GM18907 (cell line): ENCODE measurements around the gene TOP2A.
A peak's percentile ranks its signal among the peaks of the same experiment; 100 is the strongest.

ENCODE experiments used
- ATAC-seq: cut with Tn5 transposase; IDR thresholded peaks from one replicate; pipeline ENCODE4 v1.9.1; 2021; ENCODE audit warnings: mild to moderate bottlenecking, moderate library complexity; ENCODE audit not compliant: unreplicated experiment

TOP2A gene

DNA sequence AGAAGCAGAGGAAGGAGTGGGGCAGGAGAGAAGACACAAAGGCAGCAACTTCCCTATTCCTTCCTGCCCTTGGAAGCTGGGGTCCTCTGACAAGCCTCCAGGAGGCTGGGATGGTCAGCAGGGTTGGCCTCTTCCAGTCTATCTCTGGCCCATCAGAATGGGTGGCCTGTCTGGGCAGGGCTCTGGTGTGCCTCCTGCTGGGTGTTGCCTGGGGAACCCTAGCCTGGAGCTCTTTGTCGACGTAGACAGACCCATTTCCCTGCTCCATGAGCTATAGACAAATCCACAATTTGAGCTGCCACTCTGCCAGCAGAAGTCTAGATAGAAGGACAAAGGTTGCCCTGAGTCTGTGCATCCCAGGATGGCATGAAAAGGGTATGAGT is 36.9 kb upstream of the TOP2A start:
- no peak for ATAC-seq

DNA sequence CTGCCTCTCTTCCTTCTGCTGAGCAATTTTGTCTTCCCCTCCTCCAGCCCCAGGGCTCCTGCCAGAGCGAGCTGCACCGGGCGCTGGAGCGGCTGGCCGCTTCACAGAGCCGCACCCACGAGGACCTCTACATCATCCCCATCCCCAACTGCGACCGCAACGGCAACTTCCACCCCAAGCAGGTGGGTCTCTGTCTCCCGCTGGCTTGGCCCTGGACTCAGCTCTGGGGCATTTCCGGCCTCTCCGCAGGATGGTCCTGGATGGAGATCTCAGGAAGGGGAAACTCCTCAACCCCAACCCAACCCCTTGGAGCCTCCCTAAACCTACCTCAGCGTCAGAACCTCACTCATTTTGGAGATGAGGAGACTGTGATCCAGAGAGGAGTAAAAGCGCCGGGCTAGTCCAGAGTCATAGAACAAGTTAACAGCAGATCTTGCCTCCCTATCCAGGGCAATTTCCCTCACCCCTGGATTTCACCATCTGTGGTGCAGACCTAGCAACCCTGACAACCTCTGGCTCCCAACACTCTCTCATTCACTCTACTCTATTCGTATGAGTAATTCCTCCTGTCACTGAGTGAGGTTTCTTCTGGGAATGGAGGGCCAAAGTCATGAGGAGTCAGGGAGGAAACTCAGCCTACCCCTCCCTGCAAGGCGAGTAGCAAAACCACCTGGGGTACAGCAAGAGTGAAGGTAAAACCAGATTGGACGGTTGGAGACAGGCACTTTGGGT is 36.4 kb upstream of the TOP2A start:
- ATAC-seq = no peak

DNA sequence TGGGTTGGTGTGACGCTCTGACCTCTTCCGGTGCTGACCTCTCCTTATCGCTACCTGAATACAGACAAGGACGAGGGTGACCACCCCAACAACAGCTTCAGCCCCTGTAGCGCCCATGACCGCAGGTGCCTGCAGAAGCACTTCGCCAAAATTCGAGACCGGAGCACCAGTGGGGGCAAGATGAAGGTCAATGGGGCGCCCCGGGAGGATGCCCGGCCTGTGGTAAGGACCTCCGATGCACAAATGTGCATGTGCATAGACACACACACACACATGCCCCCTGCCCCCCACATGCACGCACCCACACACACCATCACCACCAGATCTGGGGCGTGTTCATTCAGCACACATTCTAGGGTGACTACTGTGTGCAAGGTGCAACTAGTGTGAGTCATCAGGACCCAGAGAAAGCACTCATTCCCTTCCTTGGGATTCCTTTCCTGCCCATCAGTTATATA is 35.3 kb upstream of the TOP2A start:
- ATAC-seq = no peak

DNA sequence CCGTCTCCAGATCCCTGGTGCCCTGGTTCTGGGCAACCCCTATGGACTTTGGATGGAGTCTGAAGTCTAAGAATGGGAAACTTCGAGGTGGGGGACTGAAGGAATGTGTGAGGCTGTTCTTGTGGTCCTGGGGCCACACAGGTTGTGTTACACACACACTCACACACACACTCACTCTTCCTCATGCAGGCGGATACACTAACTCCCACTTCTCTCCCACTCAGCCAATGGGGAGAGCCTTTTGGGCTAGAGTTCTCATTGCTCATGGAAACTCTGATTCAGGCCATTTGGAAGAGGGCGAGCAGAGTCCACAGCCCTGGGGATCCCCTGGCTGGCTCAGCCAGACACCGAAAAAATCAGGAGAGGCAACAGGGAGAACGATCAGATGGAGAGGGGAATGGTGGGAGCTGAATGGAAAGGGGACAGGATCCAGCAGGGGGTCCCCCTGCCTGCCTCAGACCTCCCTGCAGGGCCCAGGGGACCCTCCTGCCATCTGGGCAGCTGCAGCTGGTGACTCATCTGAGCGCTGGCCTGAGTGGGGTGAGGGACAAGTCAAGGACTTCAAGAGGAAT is 34.6 kb upstream of the TOP2A start:
- ATAC-seq = no peak

DNA sequence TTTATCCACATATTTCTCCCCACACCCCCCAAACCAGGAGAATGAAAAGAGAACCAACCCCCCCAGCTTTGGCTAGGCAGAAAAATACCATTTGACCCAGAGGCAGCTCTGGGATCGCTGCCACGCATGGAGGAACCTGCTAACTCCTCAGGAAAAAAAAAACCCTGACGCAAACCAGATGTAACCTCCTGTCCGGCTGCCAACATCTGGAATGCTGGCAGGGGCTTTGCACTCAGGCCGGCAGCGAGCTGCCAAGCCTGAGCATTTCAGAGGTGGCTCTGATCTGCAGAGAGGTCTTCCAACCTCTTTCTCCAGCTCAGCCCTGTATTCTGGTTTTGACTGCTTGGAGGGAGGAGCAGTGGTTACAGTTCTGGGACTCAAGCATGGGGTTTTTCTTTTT is 33.7 kb upstream of the TOP2A start:
- ATAC-seq = no peak

DNA sequence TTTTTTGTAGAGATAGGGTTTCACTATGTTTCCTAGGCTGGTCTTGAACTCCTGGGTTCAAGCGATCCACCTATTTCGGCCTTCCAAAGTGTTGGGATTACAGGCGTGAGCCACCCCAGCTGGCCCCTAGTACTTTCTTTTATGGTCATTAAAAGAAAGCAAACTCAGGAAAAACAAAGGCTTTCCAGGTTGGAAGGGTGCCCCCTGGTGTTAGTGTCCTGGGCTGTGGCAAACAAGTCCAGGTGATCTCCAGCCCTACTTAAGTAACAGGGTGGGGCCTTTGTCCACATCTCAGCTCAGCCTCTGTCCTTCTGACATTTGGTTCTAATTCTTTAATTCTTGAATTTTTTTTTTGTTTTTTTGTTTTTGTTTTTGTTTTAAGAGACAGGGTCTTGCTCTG is 32.5 kb upstream of the TOP2A start:
- ATAC-seq = no peak

DNA sequence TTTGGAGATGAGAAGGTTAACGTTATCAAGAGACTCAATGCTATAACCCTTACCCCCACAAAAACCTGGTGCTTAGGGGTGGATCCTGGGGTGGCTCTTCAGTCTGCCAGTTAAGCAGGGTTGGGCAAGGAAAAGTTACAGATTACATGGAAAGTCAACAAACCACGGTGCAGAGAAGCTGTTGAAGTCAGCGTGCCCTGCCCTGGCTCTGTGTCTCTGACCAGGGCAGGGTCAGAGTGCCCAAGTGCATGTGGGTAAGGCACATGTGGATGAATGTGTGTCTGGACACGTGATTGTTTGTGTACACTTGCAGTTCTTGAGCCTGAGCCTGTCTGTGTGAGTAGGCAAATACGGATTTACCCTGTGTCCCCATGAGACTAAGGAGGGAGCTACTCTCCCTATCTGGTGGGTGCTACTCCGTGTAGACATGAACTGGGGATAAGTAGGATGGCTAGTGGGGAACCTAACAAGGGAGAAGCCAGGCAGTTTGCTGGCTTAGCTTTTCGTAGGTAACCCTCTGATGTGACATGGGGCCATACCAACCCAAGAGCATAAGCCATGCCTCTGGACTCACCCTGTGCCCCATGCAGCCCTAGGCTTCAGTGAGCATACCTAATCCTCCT is 31.1 kb upstream of the TOP2A start:
- no peak for ATAC-seq

DNA sequence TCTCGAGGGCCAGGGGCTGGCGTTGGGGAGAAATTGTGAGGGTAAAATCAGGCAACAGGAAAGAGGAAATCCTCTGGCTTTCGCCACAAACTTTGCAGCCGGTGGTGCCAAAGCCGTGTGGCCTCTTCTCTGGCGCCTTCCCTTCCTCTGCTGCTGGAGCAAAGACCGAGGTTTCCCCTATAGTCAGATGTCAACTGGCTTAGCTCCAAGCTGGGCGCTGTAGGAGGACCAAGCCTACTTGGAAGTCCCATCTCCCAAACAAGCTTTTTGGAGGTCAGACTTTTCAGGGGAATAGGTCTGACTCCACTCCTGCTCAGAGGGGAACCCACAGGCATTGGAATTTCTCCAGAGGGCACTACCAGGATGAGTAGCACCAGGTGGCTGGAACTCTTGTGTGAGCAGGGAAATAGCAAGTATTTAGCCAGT is 30.5 kb upstream of the TOP2A start:
- no peak for ATAC-seq

DNA sequence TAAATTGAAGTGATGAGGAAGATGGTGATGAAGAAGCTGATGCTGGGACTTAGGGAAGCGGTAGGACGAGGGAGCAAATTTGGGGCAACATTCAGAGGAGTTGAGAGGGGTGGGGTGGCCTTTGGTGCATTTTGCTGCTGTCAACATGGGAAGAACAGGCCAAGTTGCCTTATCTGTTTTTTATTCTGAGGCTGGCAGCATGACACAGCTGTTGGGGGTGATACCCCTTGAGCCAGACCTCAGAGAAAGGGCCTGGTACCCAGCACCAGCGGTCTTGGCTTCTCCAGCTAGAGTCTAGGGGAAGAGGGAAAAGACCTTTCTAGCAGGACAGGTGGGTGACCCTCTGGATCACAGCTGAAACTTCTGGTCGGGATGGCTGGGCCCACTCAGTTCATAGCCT is 30.1 kb upstream of the TOP2A start:
- ATAC-seq = no peak

DNA sequence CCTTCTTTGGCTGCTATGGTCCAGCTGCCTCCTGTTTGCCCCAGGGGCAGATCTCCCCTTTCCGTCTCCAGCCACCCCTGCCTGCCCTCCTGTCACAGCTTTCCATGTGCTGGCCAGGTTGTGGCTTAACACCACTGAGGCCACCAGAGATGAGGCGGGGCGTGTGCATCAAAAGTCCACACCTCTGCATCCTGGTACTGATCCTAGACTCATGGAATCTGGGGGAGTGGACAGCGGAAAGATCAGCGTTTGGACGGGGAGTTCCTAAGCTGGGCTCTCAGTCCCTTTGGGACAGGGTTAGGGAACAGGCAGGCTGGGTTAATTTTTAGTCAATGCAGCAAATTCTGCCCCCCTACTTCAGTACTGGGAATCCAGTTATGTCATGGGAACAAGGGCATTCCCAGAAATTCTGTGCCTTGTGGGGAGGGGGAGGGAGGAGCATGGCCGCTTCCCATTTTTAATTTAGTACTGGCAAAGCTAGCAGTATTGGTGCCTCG is 29.5 kb upstream of the TOP2A start:
- no peak for ATAC-seq

DNA sequence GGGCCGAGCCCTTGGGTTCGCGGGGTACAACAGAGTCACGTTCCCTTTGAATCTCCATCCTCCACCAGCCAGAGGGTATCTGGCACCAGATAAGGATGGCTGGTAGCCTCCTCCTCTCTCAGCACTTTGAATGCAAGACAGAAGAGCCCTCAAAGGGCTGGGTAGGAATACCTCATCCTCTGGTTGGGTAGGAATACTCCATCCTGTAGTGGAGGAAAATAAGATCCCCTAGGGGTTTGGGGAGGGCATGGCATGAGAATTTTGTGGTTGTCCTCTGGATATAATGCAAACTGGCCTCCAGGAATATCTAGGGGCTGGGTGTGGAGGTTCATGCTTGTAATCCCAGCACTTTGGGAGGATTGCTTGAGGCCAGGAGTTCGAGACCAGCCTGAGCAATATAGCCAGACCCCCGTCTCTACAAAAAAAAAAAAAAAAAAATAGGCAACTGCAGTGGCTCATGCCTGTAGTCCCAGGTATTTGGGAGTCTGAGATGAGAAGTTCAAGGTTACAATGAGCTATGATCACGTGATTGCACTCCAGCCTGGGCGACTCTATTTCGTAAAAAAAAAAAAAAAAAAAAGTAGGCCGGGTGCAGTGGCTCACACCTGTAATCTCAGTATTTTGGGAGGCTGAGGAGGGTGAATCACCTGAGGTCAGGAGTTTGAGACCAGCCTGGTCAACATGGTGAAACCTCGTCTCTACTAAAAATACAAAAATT is 28.2 kb upstream of the TOP2A start:
- ATAC-seq = no peak

DNA sequence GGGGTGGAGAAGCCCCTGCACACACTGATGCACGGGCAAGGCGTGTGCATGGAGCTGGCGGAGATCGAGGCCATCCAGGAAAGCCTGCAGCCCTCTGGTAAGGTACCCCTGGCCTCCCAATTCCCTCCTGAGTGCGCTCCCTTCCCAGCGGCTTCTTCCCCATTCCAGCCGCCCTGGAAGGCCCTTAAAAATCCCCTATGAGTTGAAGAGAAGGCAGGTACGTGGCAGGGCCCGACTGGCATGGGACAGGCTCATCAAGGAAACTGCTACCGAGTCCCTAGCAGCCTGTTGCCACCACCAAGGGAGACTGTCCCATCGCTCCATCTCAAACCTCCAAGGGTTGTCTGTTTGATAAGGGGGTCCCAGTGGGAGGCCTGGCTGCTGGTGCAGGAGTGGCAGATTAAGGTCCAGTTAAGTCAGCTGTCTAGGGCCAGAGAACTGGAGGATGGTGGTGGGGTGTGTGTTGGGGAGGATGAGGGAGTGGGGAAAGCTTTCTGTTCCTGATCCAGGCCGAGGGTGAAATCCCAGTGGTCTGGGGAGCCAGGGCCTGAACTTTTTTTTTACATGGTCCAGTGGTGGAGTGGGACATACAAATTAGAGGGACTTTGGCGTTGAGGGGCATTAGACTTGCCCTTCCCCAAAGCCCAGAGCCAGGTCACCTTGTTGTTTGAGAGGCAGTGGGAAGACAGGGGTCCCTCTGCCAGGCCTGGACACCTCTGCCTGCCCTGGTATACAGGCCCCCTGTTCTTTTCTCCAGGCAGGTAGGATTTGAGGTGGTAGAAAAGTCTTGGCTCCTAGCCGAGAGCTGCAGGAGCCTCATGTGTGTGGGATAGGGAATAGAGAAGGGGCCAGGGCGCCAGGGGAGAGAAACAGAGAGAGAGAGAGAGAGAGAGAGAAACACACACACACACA is 26.5 kb upstream of the TOP2A start:
- peak; percentile 9 for ATAC-seq

DNA sequence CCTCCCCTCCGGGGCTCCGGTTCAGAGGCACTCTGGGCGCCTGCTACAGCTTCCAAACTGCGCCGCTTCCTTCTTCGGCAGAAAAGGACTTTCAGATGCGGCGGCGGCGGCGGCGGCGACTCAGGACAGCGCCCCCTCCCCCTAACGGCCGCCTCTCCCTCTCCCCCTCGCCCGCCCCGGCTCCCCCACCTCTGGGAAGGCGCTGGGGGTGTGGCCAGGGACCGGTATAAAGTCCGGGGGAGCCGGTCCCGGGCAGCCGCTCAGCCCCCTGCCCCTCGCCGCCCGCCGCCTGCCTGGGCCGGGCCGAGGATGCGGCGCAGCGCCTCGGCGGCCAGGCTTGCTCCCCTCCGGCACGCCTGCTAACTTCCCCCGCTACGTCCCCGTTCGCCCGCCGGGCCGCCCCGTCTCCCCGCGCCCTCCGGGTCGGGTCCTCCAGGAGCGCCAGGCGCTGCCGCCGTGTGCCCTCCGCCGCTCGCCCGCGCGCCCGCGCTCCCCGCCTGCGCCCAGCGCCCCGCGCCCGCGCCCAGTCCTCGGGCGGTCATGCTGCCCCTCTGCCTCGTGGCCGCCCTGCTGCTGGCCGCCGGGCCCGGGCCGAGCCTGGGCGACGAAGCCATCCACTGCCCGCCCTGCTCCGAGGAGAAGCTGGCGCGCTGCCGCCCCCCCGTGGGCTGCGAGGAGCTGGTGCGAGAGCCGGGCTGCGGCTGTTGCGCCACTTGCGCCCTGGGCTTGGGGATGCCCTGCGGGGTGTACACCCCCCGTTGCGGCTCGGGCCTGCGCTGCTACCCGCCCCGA is 25.7 kb upstream of the TOP2A start, which contains the start of gene IGFBP4:
Gene IGFBP4 (plus strand): TSS at position 255 of the 792 bp plus-strand sequence. CDS start 286 bp downstream, at position 541.
- no peak for ATAC-seq

DNA sequence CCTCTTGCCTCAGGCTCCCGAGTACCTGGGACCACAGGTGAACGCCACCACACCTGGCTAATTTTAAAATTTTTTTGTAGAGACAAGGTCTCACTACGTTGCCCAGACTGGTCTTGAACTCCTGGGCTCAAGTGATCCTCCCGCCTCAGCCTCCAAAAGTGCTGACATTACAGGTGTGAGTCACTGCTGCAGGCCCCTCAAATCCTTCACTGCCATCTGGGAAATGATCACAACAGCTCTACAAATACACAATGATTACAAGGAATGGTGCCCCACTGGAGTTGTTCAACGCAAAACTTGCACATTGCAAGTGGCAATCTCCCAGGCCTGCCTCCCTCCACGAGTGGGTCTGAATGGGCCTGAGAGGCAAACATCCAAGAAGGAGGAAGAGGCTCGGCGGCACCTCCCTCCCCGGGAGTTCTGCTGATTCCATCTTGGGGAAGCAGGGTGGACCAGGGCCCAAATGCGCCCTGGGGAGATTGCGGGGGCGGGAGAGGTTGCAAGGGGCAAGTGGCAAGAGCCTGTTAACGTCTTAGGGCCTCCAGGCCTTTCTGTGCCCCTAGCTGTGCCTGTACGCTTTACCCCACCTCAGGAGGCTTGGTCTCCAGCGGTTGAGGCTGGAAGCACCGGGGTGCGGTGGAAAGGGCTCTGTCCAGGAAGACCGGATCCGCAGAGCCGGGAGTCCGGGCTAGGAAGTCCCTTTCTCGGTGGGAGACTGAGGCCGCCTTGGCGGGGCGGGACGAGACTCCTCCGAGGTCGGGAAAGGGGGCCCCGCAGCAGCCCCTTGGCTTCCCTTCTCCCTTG is 24.9 kb upstream of the TOP2A start:
- ATAC-seq = no peak

DNA sequence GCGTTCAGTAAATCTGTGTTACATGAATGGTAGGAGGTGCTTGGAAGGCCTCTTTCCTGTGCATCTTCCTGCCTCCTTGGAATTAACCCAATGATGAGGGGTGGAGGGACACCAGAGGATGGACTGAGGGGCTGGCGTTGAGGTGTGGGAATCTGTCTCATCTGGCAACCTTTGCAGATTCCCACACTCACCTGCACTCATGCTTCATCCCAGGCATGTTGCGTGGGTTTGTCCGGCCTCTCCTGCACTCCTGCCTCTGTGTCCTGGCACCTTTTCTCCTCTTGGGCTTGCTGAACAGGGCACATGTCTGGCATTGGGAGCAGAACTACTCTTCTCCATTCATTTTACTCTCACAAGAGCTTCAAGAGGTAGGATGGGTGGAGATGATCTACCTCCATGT is 22.5 kb upstream of the TOP2A start:
- ATAC-seq = no peak

DNA sequence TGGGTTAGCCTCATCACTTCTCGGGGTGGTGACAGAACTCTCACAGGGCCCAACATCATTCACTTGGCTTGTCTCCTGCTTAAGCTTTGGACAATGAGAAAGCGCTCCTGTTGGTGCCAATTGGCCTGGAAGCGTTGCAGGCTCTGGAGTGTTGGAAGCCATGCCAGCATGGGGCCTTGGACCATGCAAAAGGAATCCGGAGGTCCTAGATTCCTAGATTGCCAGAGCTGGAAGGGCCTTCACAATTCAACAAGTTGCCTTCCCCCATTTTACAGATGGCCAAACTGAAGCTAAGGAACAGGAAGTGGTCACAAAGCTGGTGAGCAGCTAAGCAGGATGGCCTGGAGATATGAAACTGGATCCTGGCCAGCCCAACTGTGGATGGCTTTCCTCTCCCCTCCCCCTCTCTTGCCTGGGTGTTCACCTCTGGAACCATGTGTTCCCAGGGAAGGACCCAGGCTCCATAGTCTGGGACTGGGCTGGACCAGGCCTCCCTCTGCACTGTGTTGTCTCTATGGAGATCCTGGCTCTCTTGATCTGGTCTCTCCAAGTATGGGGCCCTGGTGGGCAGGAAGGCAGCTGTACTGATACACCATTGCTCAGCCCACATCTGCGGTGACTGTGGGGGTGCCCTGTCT is 19.5 kb upstream of the TOP2A start:
- ATAC-seq = no peak

DNA sequence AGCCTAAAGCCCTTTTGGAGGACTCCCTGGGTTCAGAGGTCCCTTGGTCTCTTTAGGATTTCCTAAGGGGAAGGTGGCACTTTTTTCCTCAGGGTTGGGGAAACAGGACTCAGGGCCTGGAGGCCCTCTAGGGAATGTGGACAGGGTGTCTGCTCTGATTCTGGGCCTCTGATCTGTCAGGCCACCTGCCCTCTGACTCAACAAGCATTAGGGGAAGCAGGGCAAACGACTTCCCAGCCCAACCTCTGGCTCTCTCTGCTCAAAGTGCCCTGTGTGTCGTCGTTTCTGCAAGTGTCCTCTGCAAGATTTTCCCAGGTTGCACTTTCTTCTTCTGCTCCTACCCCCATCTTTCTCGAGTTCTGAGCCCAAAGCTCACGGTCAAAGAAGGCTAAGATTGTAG is 18.9 kb upstream of the TOP2A start:
- no peak for ATAC-seq
